HCT116 (cell line): ENCODE data around the gene MAGI3. TPM values are rescaled to one million over a fixed set of nuclear protein-coding genes. Genes with fewer than 3 reads are reported as not detected.

Experiments used
- ATAC-seq: fragments of 200-7000 bp; cut with Tn5 transposase; 2 replicates; pipeline ENCODE4 v1.9.1; 2020; ENCODE audit warnings: mild to moderate bottlenecking, moderate library complexity
- BruUV-seq: library from RNA; stranded (reverse); fragments of 400-500 nt; replicated peaks from 2 replicates; lab custom pipeline; 2021; lab: Mats Ljungman, UMichigan
- CTCF ChIA-PET: fragments of 300-600 bp; sonication (Branson Sonifier 250); formaldehyde crosslinking; loops from one replicate; lab custom pipeline; 2021; ENCODE audit warnings: antibody characterized with exemption; lab: Charles Lee
- POLR2A ChIA-PET: fragments of 300-600, 350-600 bp; sonication (Branson Sonifier 250); formaldehyde crosslinking; loops from one replicate; lab custom pipeline; 2021; ENCODE audit warnings: antibody characterized with exemption; lab: Charles Lee
- RAD21 ChIA-PET, 2 experiments: fragments of 300-600 bp; sonication (Branson Sonifier 250); formaldehyde crosslinking; loops; one replicate each; lab custom pipeline; 2023; ENCODE audit warnings: low total read pairs in 2 of 2; ENCODE audit not compliant: uncharacterized antibody in 2 of 2, unreplicated experiment in 2 of 2, low non-redundant PET in 1 of 2; lab: Charles Lee
- DNase-seq: peaks from one replicate; pipeline ENCODE4 v3.0.0-alpha.2; 2010; ENCODE audit warnings: low read depth, low spot score
- H2AFZ ChIP-seq: fragments of 200-600 bp; shearing (Covaris generic), sonication (generic); 2 replicates; pipeline ENCODE4 v1.6.1; 2017; ENCODE audit warnings: low read depth, mixed run types, mixed read lengths, antibody characterized with exemption, low read length; ENCODE audit not compliant: poor library complexity, severe bottlenecking
- H3K27ac ChIP-seq: 2 replicates; pipeline ENCODE4 v1.5.1; 2012; ENCODE audit warnings: low read depth, low read length
- H3K27me3 ChIP-seq: fragments of 200-600 bp; sonication (generic); 2 replicates; pipeline ENCODE4 v1.6.1; 2016; ENCODE audit warnings: mixed run types, low read length, mixed read lengths; ENCODE audit not compliant: insufficient read depth
- H3K36me3 ChIP-seq, 2 experiments: fragments of 200-500 bp in 1 of 2; fragments of 200-600 bp in 1 of 2; sonication (Bioruptor generic) in 1 of 2; sonication (generic) in 1 of 2; 2 replicates each; pipeline versions ENCODE4 v1.5.1 to v1.6.1; 2014 to 2016; ENCODE audit warnings: low read length in 2 of 2, inconsistent platforms in 1 of 2, mixed read lengths in 1 of 2, mixed run types in 1 of 2; ENCODE audit not compliant: insufficient read depth in 2 of 2, control insufficient read depth in 1 of 2
- H3K4me1 ChIP-seq, 2 experiments: fragments of 200-600 bp in 1 of 2; sonication (generic) in 1 of 2; 2 replicates each; pipeline versions ENCODE4 v1.5.1 to v1.6.1; 2012 to 2017; ENCODE audit warnings: low read length in 2 of 2, inconsistent platforms in 1 of 2, mild to moderate bottlenecking in 1 of 2, mixed read lengths in 1 of 2, mixed run types in 1 of 2, moderate library complexity in 1 of 2; ENCODE audit not compliant: insufficient read depth in 2 of 2, control insufficient read depth in 1 of 2
- H3K4me2 ChIP-seq: fragments of 200-600 bp; sonication (generic); 2 replicates; pipeline ENCODE4 v1.6.1; 2017; ENCODE audit warnings: mixed run types, low read length, mixed read lengths
- H3K4me3 ChIP-seq, 2 experiments: fragments of 200-600 bp in 1 of 2; sonication (generic) in 1 of 2; replicated peaks in 1 of 2; 2 replicates each; pipeline ENCODE4 v1.5.1; 2011 to 2016; ENCODE audit warnings: low read length in 2 of 2, control low read depth in 1 of 2, low read depth in 1 of 2, mild to moderate bottlenecking in 1 of 2, mixed read lengths in 1 of 2, mixed run types in 1 of 2
- H3K79me2 ChIP-seq: fragments of 200-600 bp; sonication (generic); 2 replicates; pipeline ENCODE4 v1.6.1; 2017; ENCODE audit warnings: mild to moderate bottlenecking, mixed run types, low read length, moderate library complexity, mixed read lengths; ENCODE audit not compliant: insufficient read depth
- H3K9ac ChIP-seq: fragments of 200-600 bp; sonication (generic); 2 replicates; pipeline ENCODE4 v1.6.1; 2016; ENCODE audit warnings: low read length, mixed read lengths
- H3K9me2 ChIP-seq: fragments of 200-600 bp; sonication (generic), shearing (Covaris generic); 2 replicates; pipeline ENCODE4 v1.6.1; 2017; ENCODE audit warnings: mixed run types, mild to moderate bottlenecking, moderate library complexity; ENCODE audit not compliant: insufficient read depth
- H3K9me3 ChIP-seq, 2 experiments: fragments of 200-500 bp in 1 of 2; fragments of 200-600 bp in 1 of 2; sonication (Bioruptor generic) in 1 of 2; sonication (generic) in 1 of 2; 2 replicates each; pipeline ENCODE4 v1.6.1; 2014 to 2017; ENCODE audit warnings: low read length in 2 of 2, mixed read lengths in 2 of 2, inconsistent platforms in 1 of 2, low read depth in 1 of 2, mild to moderate bottlenecking in 1 of 2, mixed run types in 1 of 2, moderate library complexity in 1 of 2; ENCODE audit not compliant: control insufficient read depth in 1 of 2, insufficient read depth in 1 of 2
- H4K20me1 ChIP-seq: fragments of 200-600 bp; sonication (generic), shearing (Covaris generic); 2 replicates; pipeline ENCODE4 v1.6.1; 2017; ENCODE audit warnings: mixed run types, mild to moderate bottlenecking, moderate library complexity; ENCODE audit not compliant: insufficient read depth
- EZH2 ChIP-seq: fragments of 200-600 bp; sonication (generic); IDR thresholded peaks from 2 replicates; pipeline ENCODE4 v1.6.1; 2017; ENCODE audit warnings: antibody characterized with exemption, mixed run types
- FOSL1 ChIP-seq: IDR thresholded peaks from 2 replicates; pipeline ENCODE4 v1.6.1; 2012; ENCODE audit warnings: low read depth
- POLR2A ChIP-seq: IDR thresholded peaks from 2 replicates; pipeline ENCODE4 v1.7.0; 2011; ENCODE audit warnings: borderline replicate concordance; ENCODE audit not compliant: insufficient read depth, insufficient read length; ENCODE audit errors: extremely low read depth
- POLR2AphosphoS5 ChIP-seq: IDR thresholded peaks from 2 replicates; pipeline ENCODE4 v1.6.1; 2011; ENCODE audit warnings: mild to moderate bottlenecking, low read depth, low read length, moderate library complexity
- SP1 ChIP-seq: IDR thresholded peaks from 2 replicates; pipeline ENCODE4 v1.6.1; 2012; ENCODE audit warnings: low read depth
- TCF7L2 ChIP-seq: IDR thresholded peaks from 2 replicates; pipeline ENCODE4 v1.7.0; 2011; ENCODE audit warnings: borderline replicate concordance, inconsistent platforms; ENCODE audit not compliant: insufficient read depth, insufficient read length; ENCODE audit errors: extremely low read depth
- intact Hi-C: fragments of 100-400 bp; cut with micrococcal nuclease; formaldehyde crosslinking; loops from 2 replicates; pipeline ENCODE4 v1.10.0; 2022
- total RNA-seq: library from RNA; stranded (reverse); gene quantifications from one replicate; pipeline ENCODE4 v1.2.1, GENCODE V29; 2021; ENCODE audit not compliant: unreplicated experiment
- TF ChIP-seq, protein P1 (sequence below): IDR thresholded peaks from 2 replicates; pipeline ENCODE4 v1.6.1; 2011; ENCODE audit warnings: mild to moderate bottlenecking, low read length, moderate library complexity; ENCODE audit not compliant: insufficient replicate concordance; ENCODE audit errors: extremely low read depth
- TF ChIP-seq, protein P2 (sequence below): IDR thresholded peaks from 2 replicates; pipeline ENCODE4 v1.6.1; 2012
- TF ChIP-seq, protein P3 (sequence below): IDR thresholded peaks from 2 replicates; pipeline ENCODE4 v1.6.1; 2012

MAGI3 gene
- total RNA-seq, 1 experiment from 2014 or later: 11.8 TPM

DNA sequence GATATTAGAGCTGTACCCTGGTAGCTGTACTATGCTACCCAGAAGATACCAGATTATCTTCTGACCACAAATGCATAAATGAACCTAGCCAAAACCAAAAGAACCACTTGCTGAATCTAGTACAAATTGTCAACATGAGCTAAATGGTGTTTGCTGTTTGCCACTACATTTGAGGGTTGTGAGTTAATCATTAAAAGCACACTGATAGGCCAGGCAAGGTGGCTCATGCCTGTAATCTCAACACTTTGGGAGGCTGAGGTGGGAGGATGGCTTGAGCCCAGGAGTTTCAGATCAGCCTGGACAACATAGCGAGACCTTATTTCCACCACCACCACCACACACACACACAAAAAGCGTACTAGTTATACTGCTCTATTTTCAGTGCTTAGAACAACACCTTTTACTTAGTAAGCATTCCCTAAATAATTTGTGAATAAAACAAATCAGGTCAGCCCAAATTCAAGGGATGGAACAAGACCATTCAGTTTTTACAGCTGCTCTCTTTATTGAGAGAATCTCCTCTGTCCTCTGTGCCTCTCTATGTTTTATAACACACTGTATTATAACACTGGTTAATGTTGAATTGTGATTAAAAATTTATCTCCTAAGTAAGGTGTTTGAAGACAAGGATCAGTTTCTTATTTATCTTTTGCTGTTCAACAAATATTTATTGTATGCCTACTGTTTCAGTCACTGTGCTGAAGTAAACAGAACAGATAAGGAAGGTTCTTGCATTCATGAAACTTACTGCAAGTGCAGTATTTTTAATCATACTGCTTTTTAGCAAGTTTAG lies 44.0 kb downstream of the MAGI3 start:
- no peaks in the 10 kb centered on the region for H3K9me2 ChIP-seq
- DNase-seq: no peak
- no peaks in the 10 kb centered on the region for H3K9me3 ChIP-seq
- H3K9ac ChIP-seq: no peak overlapping the region
- CTCF ChIA-PET: no interaction called here
- RAD21 ChIA-PET: no interaction called here
- no peak for ATAC-seq
- no peaks in the 10 kb centered on the region for H3K79me2 ChIP-seq
- no peaks in the 10 kb centered on the region for H3K36me3 ChIP-seq
- H3K4me3 ChIP-seq: no peak overlapping the region
- no peak overlapping the region for H3K27ac ChIP-seq
- H3K27me3 ChIP-seq: no peaks in the 10 kb centered on the region
- TF ChIP-seq POLR2AphosphoS5 (no peak), TCF7L2 (no peak), SP1 (no peak), EZH2 (no peak), POLR2A (no peak), FOSL1 (no peak)
- TF ChIP-seq, protein P1, sequence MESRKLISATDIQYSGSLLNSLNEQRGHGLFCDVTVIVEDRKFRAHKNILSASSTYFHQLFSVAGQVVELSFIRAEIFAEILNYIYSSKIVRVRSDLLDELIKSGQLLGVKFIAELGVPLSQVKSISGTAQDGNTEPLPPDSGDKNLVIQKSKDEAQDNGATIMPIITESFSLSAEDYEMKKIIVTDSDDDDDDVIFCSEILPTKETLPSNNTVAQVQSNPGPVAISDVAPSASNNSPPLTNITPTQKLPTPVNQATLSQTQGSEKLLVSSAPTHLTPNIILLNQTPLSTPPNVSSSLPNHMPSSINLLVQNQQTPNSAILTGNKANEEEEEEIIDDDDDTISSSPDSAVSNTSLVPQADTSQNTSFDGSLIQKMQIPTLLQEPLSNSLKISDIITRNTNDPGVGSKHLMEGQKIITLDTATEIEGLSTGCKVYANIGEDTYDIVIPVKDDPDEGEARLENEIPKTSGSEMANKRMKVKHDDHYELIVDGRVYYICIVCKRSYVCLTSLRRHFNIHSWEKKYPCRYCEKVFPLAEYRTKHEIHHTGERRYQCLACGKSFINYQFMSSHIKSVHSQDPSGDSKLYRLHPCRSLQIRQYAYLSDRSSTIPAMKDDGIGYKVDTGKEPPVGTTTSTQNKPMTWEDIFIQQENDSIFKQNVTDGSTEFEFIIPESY: no peak
- TF ChIP-seq, protein P2, sequence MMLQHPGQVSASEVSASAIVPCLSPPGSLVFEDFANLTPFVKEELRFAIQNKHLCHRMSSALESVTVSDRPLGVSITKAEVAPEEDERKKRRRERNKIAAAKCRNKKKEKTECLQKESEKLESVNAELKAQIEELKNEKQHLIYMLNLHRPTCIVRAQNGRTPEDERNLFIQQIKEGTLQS: no peak
- TF ChIP-seq, protein P3, sequence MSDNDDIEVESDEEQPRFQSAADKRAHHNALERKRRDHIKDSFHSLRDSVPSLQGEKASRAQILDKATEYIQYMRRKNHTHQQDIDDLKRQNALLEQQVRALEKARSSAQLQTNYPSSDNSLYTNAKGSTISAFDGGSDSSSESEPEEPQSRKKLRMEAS: no peak
- peaks cover 2 to 10% of the 10 kb centered on the region in 2 experiments; a peak in 1 of 4 replicates for H3K4me1 ChIP-seq
- BruUV-seq: no TSS peak
- intact Hi-C loops: no loop called here
- POLR2A ChIA-PET: no interaction called here
- H4K20me1 ChIP-seq: 0 out of 2 replicates have a peak, but pooled peaks cover 3% of the 10 kb centered on the region
- no peak overlapping the region for H3K4me2 ChIP-seq
- no peak overlapping the region for H2AFZ ChIP-seq
